ENCODE data around the gene SNRNP70. TPM values are rescaled to one million over a fixed set of nuclear protein-coding genes. Genes with fewer than 3 reads are reported as not detected.

The SNRNP70 gene
- total RNA-seq, 1 donor from 2014 or later = 203 TPM

DNA sequence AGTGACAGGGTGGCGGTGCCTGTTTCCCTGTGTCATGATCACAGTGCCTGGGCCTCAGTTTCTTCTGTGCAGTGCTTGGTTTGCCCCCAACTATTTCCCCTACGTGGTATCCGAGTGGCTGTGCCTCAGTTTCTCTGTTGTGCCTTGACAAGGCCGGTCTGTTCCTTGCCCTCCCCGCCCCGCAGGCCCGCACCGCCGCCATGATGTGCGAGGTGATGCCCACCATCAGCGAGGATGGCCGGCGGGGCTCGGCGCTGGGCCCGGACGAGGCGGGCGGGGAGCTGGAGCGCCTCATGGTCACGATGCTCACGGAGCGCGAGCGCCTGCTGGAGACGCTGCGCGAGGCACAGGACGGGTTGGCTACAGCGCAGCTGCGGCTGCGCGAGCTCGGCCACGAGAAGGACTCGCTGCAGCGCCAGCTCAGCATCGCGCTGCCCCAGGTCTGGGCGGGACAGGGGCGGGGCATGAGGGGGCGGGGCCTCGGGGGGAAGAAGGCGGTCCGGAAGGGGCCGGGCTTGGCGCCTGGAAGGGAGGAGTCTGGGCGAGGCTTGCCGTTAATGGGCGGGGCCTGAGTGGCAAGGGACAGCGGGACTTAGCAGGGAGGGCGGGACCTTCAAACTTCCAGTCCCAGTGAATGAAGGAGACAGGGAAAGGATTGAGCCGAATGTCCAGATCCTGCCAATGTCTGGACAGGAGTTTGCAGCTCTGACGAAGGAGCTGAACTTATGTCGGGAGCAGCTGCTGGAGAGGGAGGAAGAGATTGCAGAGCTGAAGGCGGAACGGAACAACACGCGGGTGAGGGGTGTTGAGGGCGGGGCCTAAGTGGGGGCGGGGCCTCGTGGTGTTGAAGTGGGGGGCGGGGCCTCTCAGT lies 42.7 kb downstream of the SNRNP70 start:
- H3K27ac Mint-ChIP-seq (ENCODE audit: unreplicated experiment) = no peak overlapping the region

DNA sequence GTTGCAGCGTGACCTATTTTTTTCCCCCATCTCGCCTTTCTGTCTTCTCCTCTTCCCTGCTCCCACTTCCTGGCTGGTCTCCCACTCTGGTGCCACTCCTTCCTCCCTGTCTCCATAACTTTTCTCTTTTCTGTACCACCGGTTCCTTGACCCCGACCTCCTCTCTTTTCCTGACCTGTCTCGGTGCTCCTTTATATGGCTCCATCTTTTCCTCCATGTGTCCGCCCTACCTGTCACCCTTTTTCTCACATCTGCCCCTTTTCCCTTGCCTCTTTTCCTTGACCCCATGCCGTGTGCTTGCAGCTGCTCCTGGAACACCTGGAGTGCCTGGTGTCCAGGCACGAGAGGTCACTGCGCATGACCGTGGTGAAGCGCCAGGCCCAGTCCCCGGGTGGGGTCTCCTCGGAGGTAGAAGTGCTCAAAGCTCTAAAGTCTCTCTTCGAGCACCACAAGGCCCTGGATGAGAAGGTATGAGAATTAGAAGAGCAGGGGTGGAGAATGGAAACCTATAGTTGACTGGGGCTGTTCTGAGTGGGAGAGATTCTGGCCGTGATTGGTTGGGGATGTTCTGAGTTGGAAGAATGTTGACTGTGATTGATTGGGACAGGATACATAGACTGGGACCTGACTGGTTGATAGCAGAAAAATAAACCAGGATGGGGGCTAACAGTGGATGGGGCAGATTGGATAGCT lies 43.4 kb downstream of the SNRNP70 start:
- H3K4me3 Mint-ChIP-seq (ENCODE audit: unreplicated experiment) = peak overlapping the region; percentile 66
- no peaks in the 10 kb centered on the region for H3K9me3 Mint-ChIP-seq (ENCODE audit: unreplicated experiment)
- no peak overlapping the region for H3K27ac Mint-ChIP-seq (ENCODE audit: unreplicated experiment)
- DNase-seq (ENCODE audit: low spot score) = no peak
- peaks cover 9% of the 10 kb centered on the region for H3K27me3 Mint-ChIP-seq (ENCODE audit: unreplicated experiment)
- TF ChIP-seq, protein P1, sequence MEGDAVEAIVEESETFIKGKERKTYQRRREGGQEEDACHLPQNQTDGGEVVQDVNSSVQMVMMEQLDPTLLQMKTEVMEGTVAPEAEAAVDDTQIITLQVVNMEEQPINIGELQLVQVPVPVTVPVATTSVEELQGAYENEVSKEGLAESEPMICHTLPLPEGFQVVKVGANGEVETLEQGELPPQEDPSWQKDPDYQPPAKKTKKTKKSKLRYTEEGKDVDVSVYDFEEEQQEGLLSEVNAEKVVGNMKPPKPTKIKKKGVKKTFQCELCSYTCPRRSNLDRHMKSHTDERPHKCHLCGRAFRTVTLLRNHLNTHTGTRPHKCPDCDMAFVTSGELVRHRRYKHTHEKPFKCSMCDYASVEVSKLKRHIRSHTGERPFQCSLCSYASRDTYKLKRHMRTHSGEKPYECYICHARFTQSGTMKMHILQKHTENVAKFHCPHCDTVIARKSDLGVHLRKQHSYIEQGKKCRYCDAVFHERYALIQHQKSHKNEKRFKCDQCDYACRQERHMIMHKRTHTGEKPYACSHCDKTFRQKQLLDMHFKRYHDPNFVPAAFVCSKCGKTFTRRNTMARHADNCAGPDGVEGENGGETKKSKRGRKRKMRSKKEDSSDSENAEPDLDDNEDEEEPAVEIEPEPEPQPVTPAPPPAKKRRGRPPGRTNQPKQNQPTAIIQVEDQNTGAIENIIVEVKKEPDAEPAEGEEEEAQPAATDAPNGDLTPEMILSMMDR (IDR thresholded peaks at IDR 0.05; ENCODE audit: unreplicated experiment) = no peak
- H3K36me3 Mint-ChIP-seq (ENCODE audit: low read depth, unreplicated experiment) = peaks cover 5% of the 10 kb centered on the region
- H3K4me1 Mint-ChIP-seq (ENCODE audit: unreplicated experiment) = peaks cover 8% of the 10 kb centered on the region

More for the DNA sequence above, 42.7 kb downstream of the SNRNP70 start:
- TF ChIP-seq, protein P1 (IDR thresholded peaks at IDR 0.05; ENCODE audit: unreplicated experiment) = no peak
- Mint-ChIP-seq H3K36me3 (ENCODE audit: low read depth, unreplicated experiment) (peaks cover 5% of the 10 kb centered on the region), H3K4me3 (ENCODE audit: unreplicated experiment) (peak overlapping the region; percentile 82), H3K4me1 (ENCODE audit: unreplicated experiment) (peaks cover 8% of the 10 kb centered on the region), H3K9me3 (ENCODE audit: unreplicated experiment) (no peaks in the 10 kb centered on the region), H3K27me3 (ENCODE audit: unreplicated experiment) (peaks cover 9% of the 10 kb centered on the region)
- peak; percentile 95 for DNase-seq (ENCODE audit: low spot score)

DNA sequence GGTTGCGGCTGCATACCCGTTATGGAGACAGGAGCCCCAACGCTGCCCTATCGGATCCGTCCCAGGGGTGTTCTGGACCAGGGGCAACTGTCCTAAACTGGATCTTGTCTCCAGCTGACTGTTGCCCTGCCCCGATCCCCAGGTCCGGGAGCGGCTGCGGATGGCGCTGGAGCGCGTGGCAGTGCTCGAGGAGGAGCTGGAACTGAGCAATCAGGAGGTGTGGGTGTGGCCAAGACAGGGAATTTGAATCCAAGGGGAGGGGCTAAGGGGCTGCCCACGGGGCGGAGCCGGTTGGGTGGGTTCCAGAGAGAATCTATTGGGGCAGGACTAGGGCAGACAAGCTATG lies 44.0 kb downstream of the SNRNP70 start:
- peaks cover 8% of the 10 kb centered on the region for H3K4me1 Mint-ChIP-seq (ENCODE audit: unreplicated experiment)
- TF ChIP-seq, protein P1 (IDR thresholded peaks at IDR 0.05; ENCODE audit: unreplicated experiment) = no peak
- H3K36me3 Mint-ChIP-seq (ENCODE audit: low read depth, unreplicated experiment) = peaks cover 5% of the 10 kb centered on the region
- no peak overlapping the region for H3K27ac Mint-ChIP-seq (ENCODE audit: unreplicated experiment)
- H3K9me3 Mint-ChIP-seq (ENCODE audit: unreplicated experiment) = no peaks in the 10 kb centered on the region
- peak overlapping the region; percentile 42 for H3K4me3 Mint-ChIP-seq (ENCODE audit: unreplicated experiment)
- H3K27me3 Mint-ChIP-seq (ENCODE audit: unreplicated experiment) = peaks cover 9% of the 10 kb centered on the region
- no peak for DNase-seq (ENCODE audit: low spot score)

DNA sequence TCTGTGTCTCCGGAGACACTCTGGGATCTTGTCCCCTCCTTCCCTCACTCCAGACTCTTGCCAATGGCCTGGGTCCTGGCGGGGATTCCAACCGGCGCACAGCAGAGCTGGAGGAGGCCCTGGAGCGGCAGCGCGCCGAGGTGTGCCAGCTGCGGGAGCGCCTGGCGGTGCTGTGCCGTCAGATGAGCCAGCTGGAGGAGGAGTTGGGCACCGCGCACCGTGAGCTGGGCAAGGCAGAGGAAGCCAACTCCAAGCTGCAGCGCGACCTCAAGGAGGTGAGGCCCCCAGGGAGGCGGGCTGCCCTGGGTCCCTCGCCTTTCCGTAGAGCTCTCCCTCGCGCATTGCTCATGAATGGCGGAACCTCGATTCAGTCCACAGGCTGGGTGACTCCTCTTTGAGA lies 45.1 kb downstream of the SNRNP70 start:
- peaks cover 5% of the 10 kb centered on the region for H3K36me3 Mint-ChIP-seq (ENCODE audit: low read depth, unreplicated experiment)
- H3K4me3 Mint-ChIP-seq (ENCODE audit: unreplicated experiment) = no peak overlapping the region

More for the DNA sequence above, 45.1 kb downstream of the SNRNP70 start:
- Mint-ChIP-seq H3K27ac (ENCODE audit: unreplicated experiment) (no peak overlapping the region), H3K9me3 (ENCODE audit: unreplicated experiment) (no peaks in the 10 kb centered on the region), H3K27me3 (ENCODE audit: unreplicated experiment) (peaks cover 9% of the 10 kb centered on the region), H3K4me1 (ENCODE audit: unreplicated experiment) (peaks cover 8% of the 10 kb centered on the region)
- no peak for DNase-seq (ENCODE audit: low spot score)
- TF ChIP-seq, protein P1 (IDR thresholded peaks at IDR 0.05; ENCODE audit: unreplicated experiment) = no peak

Data from endothelial cell (in vitro differentiated cells).